SHP77 (cell line): Measurements from ENCODE around the gene PRR36.
A peak's percentile ranks its signal among the peaks of the same experiment; 100 is the strongest.

Experiments used
- DNase-seq, 2 experiments: peaks; one replicate each; lab custom pipeline; 2025; lab: John Stamatoyannopoulos, UW

Gene PRR36

DNA sequence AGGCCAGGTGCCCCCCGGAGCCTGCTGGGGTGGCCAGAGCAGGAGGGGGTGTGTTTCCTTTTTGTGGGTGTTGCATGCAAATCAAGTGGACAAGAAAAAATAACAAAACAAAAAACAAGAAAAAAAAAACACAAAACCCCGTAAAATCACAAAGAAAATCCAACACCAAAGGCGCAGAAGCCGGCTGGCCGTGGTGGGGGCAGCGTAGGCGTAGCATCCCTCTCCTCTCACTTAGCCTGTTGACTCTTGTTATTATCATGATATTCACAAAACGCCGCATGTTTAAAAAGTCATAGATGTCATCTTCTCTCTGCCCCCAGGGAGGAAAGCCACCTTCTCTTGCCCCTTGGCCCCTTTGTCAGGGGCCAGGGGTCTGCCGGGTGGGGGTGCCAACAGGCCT, 39.5 kb upstream of the PRR36 start:
- DNase-seq, result no peak

DNA sequence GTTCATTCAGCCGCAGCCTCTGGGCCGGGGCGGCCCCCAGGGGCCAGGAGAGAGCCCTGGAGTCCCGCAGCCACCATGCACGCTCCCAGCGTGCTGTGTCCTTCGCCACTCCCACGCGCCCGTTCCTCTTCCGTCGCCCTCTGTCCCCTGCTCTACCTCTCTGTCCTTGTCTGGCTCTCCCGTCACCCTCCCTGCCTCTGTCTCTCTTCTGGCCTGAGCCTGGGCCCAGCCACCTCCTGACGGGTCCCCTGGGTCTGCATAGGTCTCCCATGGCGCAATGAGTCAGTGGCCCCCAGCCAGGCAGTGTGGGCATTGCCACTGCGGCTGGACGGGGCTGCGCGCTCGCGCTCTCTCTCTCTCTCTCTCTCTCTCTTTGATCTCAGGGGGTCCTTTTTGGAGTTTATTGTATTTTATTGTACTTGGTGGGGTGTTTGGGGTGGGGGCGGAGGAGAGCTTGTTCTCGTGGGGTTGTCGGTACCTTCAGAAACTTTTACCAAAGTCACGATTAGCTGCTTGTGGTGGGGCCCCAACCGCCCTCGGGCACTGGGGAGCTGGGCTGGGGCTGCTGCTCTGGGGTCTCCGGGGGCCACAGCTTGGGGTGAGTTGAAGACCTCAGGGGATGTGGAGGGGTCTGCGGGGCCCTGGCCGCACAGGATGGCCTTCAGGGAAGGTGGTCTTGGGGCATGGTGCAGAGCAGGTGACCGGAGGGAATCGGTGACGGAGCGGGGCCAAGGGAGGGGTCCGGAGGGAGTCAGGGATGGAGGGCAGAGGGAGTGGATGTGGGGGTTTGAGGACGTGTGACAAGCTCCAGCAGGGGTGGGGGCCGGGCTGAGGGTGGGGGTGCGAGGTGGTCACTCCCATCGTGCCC, 38.7 kb upstream of the PRR36 start:
- no peak for DNase-seq

DNA sequence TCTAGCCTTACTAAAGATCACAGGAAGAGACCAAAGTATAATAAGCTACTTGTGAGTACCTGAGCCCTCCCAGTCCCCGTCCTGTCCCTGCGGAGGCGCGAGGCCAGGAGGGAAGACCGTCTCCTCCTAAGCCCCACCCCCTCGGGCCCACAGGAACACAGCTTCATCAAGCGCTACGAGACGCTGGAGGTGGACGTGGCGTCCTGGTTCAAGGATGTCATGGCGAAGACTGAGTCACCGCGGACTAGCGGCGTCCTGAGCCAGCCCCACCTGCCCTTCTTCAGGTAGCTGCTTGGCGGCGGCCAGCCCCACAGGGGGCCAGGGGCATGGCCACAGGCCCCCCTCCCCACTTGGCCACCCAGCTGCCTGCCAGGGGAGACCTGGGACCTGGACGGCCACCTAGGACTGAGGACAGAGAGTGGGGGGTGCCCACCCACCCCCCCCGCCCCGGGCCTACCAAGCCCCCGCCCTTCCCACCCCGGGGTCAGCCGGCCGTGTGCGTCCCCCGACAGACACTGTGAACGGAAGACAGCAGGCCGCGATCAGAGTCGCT, 38.0 kb upstream of the PRR36 start:
- DNase-seq, result no peak

DNA sequence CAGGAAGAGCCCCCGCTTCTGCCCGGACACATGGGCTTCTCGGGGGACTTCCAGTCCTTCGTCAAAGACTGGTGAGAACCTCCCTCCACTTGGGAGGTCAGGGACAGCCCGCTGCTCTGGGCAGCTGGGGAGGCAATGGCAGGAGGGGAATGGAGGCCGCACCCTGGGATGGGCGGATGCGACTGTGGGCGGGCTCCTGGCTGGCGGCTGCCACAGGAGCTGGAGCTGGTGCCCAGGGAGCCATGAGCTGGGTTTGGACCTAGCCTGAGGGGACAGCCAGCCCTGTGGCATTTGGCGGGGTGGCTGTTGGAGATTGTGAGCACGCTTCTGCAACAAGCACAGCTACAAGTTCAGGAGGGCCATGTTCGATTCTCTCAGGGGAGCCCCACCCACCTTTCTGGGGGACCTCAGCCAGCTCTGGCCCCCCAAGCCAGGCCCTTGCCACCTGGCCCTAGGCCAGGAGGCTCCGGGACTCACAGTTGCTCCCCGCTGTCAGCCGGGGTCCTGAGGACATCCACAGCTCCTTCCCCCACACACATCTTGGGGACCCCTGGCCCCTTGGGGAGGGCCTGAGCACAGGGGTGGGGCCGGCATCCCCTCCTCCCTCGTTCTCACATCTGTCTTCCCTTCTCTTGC, 37.4 kb upstream of the PRR36 start:
- no peak for DNase-seq

DNA sequence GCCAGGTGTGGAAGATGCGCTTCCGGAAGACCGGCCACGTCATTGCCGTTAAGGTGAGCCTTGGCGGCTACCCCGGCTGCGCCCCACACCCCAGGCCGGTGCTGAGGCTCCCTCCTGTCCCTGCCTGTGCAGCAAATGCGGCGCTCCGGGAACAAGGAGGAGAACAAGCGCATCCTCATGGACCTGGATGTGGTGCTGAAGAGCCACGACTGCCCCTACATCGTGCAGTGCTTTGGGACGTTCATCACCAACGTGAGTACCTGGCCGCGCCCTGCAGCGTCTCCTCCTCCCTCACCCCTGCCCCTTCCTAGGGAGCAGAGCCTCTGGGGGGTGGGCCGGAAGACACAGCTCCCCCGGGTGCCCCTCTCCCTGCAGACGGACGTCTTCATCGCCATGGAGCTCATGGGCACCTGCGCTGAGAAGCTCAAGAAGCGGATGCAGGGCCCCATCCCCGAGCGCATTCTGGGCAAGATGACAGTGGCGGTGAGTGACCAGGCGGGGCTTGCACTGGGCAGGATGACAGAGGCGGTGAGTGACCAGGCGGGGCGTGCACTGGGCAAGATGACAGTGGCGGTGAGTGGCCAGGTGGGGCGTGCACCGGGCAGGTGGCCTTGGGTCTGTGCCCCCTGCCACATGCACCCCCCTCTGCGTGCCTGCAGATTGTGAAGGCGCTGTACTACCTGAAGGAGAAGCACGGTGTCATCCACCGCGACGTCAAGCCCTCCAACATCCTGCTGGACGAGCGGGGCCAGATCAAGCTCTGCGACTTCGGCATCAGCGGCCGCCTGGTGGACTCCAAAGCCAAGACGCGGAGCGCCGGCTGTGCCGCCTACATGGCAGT, 36.4 kb upstream of the PRR36 start:
- no peak for DNase-seq

DNA sequence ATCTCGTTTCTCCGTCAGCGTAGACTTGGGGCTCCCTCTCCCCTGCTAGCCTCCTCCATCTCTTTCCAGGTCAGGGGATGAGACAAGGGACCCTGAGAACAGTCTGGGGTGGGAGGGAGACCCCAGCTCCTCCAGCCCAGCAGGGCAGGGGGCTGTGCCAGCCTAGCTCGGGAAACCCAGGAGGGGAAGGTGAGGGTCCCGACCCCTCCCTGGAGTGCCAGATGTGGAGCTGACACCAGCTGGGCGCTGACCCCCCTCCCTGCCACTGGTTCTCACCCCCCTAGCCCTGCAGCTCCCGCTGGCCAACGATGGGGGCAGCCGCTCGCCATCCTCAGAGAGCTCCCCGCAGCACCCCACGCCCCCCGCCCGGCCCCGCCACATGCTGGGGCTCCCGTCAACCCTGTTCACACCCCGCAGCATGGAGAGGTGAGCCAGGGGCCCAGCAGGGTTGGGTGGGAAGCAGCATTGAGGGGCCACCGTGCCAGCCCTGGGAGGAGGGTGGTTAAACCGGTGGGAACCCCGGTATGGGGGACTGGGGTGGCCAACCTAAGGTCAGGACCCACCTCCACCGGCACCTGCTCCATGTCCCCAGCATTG, 35.4 kb upstream of the PRR36 start:
- no peak for DNase-seq

DNA sequence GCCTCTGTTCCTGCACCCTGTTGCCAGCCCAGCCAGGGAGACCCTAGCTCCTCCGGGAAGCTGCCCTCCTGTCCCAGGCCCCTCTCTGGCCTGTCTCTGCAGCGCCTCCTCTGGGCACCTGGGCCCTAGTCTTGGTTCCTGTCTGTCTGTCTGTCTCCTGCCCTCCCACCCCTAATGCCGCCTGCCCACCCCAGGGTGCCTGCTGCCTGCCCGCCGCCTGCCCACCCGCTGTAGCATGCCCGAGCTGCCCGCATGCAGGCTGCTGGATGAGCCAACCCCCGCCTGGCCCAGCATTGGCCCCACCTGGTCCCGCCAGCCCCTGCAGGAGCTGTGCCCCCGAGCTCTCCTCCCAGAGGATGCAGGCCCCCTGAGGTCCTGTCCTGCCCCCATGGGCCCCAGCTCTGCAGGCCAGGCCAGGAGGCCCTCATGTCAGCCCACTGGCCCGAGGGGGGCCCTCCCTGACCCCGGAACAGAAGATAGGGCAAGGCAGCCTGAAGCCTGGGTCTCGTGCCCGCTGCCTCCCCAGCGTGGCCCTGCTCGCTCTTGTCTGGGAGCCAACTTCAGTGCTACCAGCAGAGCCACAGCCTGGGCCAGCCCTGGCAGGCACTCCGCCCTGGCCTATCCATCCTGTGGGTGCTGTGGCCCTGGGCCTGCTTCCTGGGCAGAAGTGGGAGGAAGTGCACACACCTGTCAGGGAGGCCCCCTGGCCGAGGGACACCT, 34.7 kb upstream of the PRR36 start:
- DNase-seq, result no peak

DNA sequence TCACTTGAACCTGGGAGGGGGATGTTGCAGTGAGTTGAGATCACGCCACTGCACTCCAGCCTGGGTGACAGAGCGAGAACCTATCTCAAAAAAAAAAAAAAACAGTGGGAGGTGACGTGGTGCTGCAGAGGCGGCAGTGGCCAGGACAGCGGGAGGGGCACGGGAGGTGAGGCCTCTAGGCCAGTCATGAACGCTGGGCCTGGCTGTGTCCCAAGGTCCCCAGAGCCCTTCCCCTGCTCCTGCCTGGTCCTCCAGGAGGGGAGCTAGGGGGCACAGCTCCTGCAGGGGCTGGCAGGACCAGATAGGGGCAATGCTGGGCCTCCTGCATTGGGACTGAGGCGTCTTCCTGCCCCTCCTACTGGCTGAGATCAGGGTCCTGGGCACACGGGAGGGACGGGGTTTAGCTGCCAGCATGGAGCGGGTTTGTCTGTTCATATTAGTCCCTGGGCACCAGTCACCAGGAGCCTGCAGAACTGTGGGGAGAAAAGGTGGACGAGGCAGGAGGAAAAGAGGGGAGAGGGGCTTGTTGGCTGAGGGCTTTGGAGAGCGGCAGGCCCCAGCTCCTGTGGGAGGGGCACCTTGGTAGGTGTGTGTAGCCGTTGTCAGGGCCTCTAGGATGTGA, 34.0 kb upstream of the PRR36 start:
- no peak for DNase-seq

DNA sequence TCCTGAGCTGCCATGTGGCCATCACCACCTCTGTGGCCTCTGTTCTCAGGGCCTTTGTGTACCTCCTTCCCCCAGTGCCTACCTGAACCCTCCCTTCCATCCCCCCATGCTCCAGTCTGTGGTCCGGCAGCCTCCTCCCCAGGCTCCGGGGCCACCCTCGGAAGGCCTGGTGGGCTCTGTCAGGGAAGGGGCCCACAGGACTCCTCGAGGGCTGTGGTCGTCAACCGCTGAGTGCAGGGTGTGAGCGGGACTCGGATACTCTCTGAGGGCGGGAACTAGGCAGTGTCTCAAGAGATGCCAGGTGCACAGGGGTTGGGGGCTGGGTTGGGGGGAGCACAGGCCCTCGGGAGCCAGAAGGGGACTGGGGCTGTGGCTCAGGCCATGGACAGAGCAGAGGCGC, 33.4 kb upstream of the PRR36 start:
- DNase-seq, result no peak

DNA sequence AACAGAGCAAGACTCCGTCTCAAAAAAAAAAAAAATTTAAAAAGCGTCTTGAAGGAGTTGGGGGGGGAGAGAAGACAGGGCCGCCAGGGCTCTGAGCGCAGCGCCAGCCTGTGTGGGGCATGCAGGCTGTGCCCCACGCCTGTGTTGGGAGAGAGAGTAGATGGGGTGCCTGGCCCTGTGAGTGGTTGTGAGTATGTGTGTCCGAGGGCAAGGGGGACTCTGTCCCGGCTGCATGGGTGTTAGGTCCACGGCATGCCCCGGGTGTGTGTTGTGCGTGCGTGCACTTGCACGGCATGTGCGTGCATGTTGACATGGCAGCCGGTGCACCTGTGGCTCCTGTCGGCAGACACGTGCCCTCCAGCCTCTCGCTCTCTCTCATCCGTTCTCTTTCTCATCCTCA, 32.9 kb upstream of the PRR36 start:
- no peak for DNase-seq

DNA sequence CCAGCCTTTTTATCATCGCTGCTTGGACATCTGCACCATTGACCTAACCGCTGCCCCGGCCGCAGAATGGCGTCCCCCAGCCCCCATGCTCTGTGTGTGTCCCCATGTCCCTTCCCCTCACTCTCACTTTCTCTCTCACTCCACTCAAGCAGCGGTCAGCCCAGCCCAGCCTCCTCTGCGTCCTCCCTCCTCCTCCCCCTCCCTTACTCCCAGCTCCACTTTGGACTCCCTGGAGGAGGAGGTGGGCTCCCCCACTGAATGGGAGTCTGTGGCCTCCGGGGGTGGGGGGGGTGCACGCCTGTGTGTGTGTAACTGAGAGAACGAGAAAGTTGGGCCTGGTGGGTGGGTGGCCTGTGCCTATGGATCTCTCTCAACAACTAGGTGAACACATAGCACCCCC, 31.7 kb upstream of the PRR36 start:
- DNase-seq, result no peak

DNA sequence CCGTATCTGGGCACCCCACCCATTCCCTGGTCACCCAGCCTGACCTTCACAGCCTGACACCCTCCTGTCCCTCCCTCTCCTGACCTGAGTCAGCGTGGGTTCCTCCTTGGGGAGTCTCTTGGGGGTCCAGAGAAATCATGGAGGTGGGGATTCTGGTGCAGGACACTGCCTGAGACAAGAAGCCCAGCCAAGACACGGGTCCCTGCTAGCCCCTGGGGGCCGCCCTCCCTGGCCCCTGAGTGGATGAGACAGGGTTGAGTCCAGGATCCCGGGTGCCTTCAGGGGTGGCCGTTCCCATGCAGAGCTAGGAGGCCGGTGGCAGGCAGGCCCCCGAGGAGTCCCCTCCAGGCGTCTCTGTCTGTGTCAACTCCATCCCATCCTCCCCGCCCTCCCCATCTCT, 31.1 kb upstream of the PRR36 start:
- no peak for DNase-seq

DNA sequence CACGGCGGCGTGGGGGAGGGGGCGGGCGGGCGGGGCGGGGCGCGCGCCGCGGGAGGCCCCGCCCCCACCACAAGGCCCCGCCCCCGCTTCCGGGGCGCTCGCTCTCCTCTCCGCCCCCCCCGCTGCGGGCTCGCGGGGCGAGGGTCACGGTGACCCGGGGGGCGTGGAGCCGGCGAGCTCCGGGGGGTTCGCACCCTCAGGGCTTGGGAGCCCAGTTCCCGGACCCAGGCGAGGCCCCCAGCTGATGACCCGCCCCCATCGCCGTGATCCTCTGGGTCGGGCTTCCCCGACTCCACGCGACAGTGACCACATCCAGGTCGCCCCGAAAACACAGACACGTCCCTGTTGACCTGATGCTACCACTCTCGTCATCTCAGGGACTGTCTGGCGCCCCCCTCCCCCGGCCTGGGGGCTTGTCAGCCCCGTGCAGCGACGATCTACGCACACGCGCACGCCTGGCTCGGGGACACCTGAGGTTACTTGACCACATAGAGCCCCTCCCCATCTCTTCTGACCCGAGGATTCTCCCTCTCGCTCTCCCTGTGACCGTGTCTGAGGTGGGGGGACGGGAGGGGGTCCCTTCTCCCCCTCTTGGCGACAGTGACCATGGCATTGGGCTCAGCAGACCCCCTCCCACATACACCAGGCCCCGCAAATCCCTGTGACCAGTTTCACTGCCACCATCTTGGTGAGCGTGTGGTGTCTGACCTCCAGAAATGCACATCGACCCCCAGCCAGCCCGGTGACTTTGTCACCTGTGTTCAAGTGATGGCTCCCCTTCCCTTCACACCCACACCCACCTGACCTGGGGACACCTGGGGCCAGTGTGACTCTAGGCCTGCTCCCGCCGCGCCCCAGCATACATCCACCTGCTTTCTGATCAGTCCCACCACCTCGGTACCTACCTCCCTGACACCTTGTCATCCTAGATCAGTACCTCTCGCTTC, 30.2 kb upstream of the PRR36 start:
- peak in 1 of 2 experiments; percentile 48 for DNase-seq

DNA sequence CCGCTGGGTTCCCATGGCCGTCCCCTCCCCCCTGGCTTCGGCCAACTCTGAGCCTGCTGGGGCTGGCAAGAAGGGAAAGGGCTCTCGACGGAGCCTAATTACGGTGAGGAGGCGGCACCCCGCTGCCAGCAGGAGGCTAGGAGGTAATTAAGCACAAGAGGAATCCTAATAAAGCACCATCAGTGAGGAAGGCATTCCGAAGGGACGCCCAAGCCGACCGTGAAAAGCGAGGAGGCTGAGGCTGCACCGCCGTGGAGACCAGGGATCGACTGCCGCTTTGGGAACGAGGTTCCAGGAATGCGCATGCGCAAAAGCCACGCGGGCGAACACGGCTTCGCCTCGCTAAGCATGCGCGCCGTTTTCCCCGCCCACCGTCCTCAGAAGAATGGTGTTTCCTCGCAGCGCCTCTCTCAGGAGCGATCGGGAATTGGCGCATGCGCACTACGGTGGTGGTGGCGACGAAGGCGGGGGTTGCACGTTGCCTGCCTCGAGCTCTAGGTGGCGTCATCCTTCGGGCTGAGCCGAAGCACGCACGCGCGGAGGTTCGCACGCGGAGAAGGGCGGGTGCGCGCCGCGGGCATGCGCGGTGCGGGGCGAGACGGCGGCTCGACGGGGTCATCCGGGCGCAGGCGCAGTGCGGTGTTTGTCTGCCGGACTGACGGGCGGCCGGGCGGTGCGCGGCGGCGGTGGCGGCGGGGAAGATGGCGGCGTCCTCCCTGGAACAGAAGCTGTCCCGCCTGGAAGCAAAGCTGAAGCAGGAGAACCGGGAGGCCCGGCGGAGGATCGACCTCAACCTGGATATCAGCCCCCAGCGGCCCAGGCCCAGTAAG, 29.3 kb upstream of the PRR36 start, which contains the start of gene MAP2K7:
Gene MAP2K7 (plus strand): TSS at position 634 of the 830 bp plus-strand sequence. CDS start 68 bp downstream, at position 702.
- DNase-seq, result peak; percentile 98

DNA sequence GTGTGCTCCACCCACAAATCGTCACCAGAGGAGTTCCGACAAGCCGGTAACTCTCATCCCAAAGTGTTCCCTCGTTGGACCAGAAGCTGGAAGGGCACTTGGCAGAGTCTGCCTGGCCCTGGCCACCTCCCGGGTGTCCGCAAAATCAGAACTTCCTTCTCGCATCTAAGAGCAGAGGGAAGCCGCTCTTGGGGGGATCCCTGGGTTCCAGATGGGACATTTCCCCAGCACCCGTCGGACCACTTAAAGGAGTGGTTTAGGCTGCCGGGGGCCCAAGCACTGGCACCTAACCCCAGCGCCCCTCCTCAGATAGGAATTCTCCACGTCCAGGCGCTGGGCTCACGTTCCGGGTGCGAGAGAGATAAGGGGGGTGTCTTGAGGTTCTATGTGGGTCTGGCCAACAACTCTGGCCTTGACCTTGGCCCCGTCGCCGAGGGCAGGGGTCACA, 28.6 kb upstream of the PRR36 start:
- DNase-seq, result no peak

DNA sequence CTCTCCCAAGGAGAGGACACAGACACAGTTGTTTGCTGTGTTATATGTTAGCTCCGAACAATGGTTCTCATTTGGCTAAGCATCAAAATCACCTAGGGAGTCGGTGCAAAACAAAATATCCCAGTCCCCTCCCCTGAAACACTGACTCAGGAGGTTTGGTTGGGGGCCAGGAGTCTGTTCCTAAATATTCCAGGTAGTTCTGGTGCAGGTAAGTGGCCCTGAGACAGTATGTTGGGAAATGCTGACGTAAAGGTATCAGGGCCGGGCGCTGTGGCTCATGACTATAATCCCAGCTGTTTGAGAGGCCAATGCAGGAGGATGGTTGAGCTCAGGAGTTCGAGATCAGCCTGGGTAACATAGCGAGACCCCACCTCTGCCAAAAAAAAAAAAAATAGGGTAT, 27.1 kb upstream of the PRR36 start:
- DNase-seq, result no peak

DNA sequence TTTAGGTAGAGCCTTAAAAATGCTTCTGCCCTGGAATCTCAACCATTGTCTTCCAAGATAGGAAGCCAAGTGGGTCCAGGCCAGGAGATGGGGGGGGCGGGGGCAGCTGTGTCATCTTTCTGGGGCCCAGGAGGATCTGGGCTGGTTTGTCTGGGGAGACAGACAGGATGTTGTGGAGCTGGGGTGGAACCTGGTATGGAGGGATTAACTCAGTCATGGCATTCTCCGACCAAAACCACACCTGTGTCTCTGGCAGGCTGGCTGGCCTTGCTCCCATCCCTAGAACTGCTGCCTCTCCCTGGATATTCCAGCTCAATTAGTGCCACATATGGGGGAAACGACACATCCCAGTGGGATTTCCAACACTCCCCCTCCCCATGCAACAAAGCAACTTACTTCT, 26.7 kb upstream of the PRR36 start:
- DNase-seq, result no peak

DNA sequence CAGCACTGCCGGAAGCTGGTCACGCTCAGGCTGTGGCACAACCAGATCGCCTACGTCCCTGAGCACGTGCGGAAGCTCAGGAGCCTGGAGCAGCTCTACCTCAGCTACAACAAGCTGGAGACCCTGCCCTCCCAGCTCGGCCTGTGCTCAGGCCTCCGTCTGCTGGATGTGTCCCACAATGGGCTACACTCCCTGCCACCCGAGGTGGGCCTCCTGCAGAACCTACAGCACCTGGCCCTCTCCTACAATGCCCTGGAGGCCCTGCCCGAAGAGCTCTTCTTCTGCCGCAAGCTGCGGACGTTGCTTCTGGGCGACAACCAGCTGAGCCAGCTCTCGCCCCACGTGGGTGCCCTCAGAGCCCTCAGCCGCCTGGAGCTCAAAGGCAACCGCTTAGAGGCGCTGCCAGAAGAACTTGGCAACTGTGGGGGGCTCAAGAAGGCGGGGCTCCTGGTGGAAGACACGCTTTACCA, 26.2 kb upstream of the PRR36 start:
- no peak for DNase-seq
